HepG2 (cell line): ENCODE data around the gene SIX4. TPM values are rescaled to one million over a fixed set of nuclear protein-coding genes. Genes with fewer than 3 reads are reported as not detected.
A peak's percentile ranks its signal among the peaks of the same experiment; 100 is the strongest.

Source experiments
- ARID2 ChIP-seq: sonication (generic); formaldehyde crosslinking; IDR thresholded peaks from 2 replicates; pipeline ENCODE4 v1.8.1; 2022; ENCODE audit warnings: mild to moderate bottlenecking, missing genetic modification reagents, borderline replicate concordance
- ATF1 ChIP-seq: IDR thresholded peaks from 2 replicates; pipeline ENCODE4 v1.6.1; 2016; ENCODE audit warnings: mild to moderate bottlenecking, control low read depth
- ELF1 ChIP-seq: sonication (generic); formaldehyde crosslinking; IDR thresholded peaks from 2 replicates; pipeline ENCODE4 v1.4.0; 2020; ENCODE audit warnings: missing genetic modification reagents
- ETS1 ChIP-seq: sonication (generic); formaldehyde crosslinking; IDR thresholded peaks from 2 replicates; pipeline ENCODE4 v1.4.0; 2020; ENCODE audit warnings: missing genetic modification reagents
- HMGXB3 ChIP-seq: sonication (generic); formaldehyde crosslinking; IDR thresholded peaks from 2 replicates; pipeline ENCODE4 v1.4.0; 2020; ENCODE audit warnings: missing genetic modification reagents, borderline replicate concordance
- RERE ChIP-seq: IDR thresholded peaks from 2 replicates; pipeline ENCODE4 v1.6.1; 2016; ENCODE audit warnings: low read depth, missing genetic modification reagents, missing compliant biosample characterization
- SRSF9 ChIP-seq: fragments of 200-400 bp; formaldehyde crosslinking; IDR thresholded peaks from 2 replicates; pipeline ENCODE4 v1.6.1; 2018; ENCODE audit warnings: borderline replicate concordance, mild to moderate bottlenecking, low read depth, low read length; ENCODE audit not compliant: insufficient read depth, poor library complexity, severe bottlenecking
- TBL1XR1 ChIP-seq: fragments of 150-350 bp; IDR thresholded peaks from 2 replicates; pipeline ENCODE4 v1.6.1; 2014; ENCODE audit warnings: borderline replicate concordance, low read length; ENCODE audit not compliant: partially characterized antibody
- TEAD2 ChIP-seq: sonication (generic); formaldehyde crosslinking; IDR thresholded peaks from 2 replicates; pipeline ENCODE4 v1.9.0; 2021; ENCODE audit warnings: missing genetic modification reagents
- TP53 ChIP-seq: sonication (generic); formaldehyde crosslinking; conservative IDR thresholded peaks from 2 replicates; pipeline ENCODE4 v1.4.0; 2020; ENCODE audit warnings: missing genetic modification reagents
- ZC3H4 ChIP-seq: sonication (generic); formaldehyde crosslinking; IDR thresholded peaks from 2 replicates; pipeline ENCODE4 v1.4.0; 2020; ENCODE audit warnings: missing genetic modification reagents, borderline replicate concordance
- ZNF205 ChIP-seq: IDR thresholded peaks from 2 replicates; pipeline ENCODE4 v1.6.1; 2018; ENCODE audit warnings: missing biosample characterization, missing genetic modification reagents
- ZNF510 ChIP-seq: sonication (generic); formaldehyde crosslinking; IDR thresholded peaks from 2 replicates; pipeline ENCODE4 v1.4.0; 2020; ENCODE audit warnings: low read depth, mild to moderate bottlenecking, missing genetic modification reagents
- ZNF616 ChIP-seq: sonication (generic); formaldehyde crosslinking; IDR thresholded peaks from 2 replicates; pipeline ENCODE4 v1.5.0; 2020; ENCODE audit warnings: low read depth, mild to moderate bottlenecking, missing genetic modification reagents
- polyA plus RNA-seq, 8 experiments: library from polyadenylated mRNA; depleted of rRNA in 3 of 8; stranded (reverse) in 7 of 8; unstranded in 1 of 8; fragments of >200 nt; fragmentation: Illumina TruSeq in 4 of 8; extraction: Trizol in 4 of 8; gene quantifications; 2 replicates each; pipeline versions ENCODE4 v1.2.1 to v1.2.3, GENCODE V29; 2011 to 2016; ENCODE audit warnings: low read depth in 4 of 8, missing spikeins in 1 of 8, mixed read lengths in 1 of 8; ENCODE audit not compliant: insufficient read depth in 1 of 8
- total RNA-seq, 5 experiments: library from RNA; depleted of rRNA; stranded (reverse); fragments of >200 nt; fragmentation: Illumina TruSeq; extraction: Trizol; gene quantifications; 2 replicates each; pipeline ENCODE4 v1.2.3, GENCODE V29; 2016; ENCODE audit warnings: low read depth in 1 of 5
- TF ChIP-seq, protein P1 (sequence below): sonication (generic); formaldehyde crosslinking; IDR thresholded peaks from 2 replicates; pipeline ENCODE4 v1.8.1; 2023; ENCODE audit warnings: mild to moderate bottlenecking, missing genetic modification reagents, borderline replicate concordance
- TF ChIP-seq, protein P2 (sequence below): IDR thresholded peaks from 2 replicates; pipeline ENCODE4 v1.6.1; 2016; ENCODE audit warnings: missing compliant biosample characterization, missing genetic modification reagents, borderline replicate concordance

The SIX4 gene
- total and polyA plus RNA-seq, 2 of the 13 experiments (the other 11 are each of a cell fraction or from before 2014, with no cell fraction given), result 5.0 to 6.0 TPM

GRCh38 chr14:60734465-60735242 lies 10.5 kb upstream of the SIX4 start, which contains the start of gene MNAT1 (continued):
- TF ChIP-seq, protein P1, sequence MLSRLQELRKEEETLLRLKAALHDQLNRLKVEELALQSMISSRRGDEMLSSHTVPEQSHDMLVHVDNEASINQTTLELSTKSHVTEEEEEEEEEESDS (CRISPR knock-in tag), result no peak
- TF ChIP-seq, protein P2, sequence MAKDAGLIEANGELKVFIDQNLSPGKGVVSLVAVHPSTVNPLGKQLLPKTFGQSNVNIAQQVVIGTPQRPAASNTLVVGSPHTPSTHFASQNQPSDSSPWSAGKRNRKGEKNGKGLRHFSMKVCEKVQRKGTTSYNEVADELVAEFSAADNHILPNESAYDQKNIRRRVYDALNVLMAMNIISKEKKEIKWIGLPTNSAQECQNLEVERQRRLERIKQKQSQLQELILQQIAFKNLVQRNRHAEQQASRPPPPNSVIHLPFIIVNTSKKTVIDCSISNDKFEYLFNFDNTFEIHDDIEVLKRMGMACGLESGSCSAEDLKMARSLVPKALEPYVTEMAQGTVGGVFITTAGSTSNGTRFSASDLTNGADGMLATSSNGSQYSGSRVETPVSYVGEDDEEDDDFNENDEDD (CRISPR knock-in tag), result peak; percentile 83
- TF ChIP-seq SRSF9, result no peak
- TF ChIP-seq TEAD2 (CRISPR knock-in tag), result no peak
- TF ChIP-seq ZC3H4, result no peak
- TF ChIP-seq ATF1 (CRISPR knock-in tag), result 0 out of 2 replicates have a peak, but pooled peaks have one; percentile 27
- TF ChIP-seq ELF1 (CRISPR knock-in tag), result peak; percentile 67
- TF ChIP-seq TBL1XR1, result no peak
- TF ChIP-seq ZNF205 (CRISPR knock-in tag), result peak; percentile 93
- TF ChIP-seq ZNF510 (CRISPR knock-in tag), result no peak
- no peak for TF ChIP-seq ZNF616 (CRISPR knock-in tag)
- peak; percentile 43; the same call in 1 of the 2 replicates for TF ChIP-seq ARID2 (CRISPR knock-in tag)
- TF ChIP-seq RERE (CRISPR knock-in tag), result 0 out of 2 replicates have a peak, but pooled peaks have one; percentile 44
- peak; percentile 93 for TF ChIP-seq HMGXB3 (CRISPR knock-in tag)
- 0 out of 2 replicates have a peak, but pooled peaks have one; percentile 6 for TF ChIP-seq ETS1 (CRISPR knock-in tag)
- TF ChIP-seq TP53, result peak; percentile 41; the same call in 1 of the 2 replicates
